Activated CD4-positive, alpha-beta T cell treated with anti-CD3 and anti-CD28 coated beads for 36 hours (primary cell): ENCODE measurements around the gene SORCS2. TPM values are rescaled to one million over a fixed set of nuclear protein-coding genes. Genes with fewer than 3 reads are reported as not detected.

Experiments
- ATAC-seq: fragments of 200-7000 bp; cut with Tn5 transposase; one replicate; pipeline ENCODE4 v1.10.0; 2021; ENCODE audit warnings: mild to moderate bottlenecking, moderate library complexity
- CTCF ChIA-PET: fragments of 350-600 bp; sonication (Branson Sonifier 250); formaldehyde crosslinking; loops from one replicate; lab custom pipeline; 2021; ENCODE audit warnings: antibody characterized with exemption; lab: Charles Lee
- POLR2A ChIA-PET: fragments of 350-600 bp; sonication (Branson Sonifier 250); formaldehyde crosslinking; loops from one replicate; lab custom pipeline; 2021; ENCODE audit warnings: antibody characterized with exemption, inconsistent platforms; lab: Charles Lee
- DNase-seq: peaks from one replicate; pipeline ENCODE4 v3.0.0-alpha.2; 2020
- H3K27ac Mint-ChIP-seq: one replicate; pipeline ENCODE4 v1.8.0; 2021; ENCODE audit warnings: mixed read lengths
- H3K27me3 Mint-ChIP-seq: one replicate; pipeline ENCODE4 v1.8.0; 2021; ENCODE audit warnings: mixed read lengths
- H3K36me3 Mint-ChIP-seq: one replicate; pipeline ENCODE4 v1.8.0; 2021; ENCODE audit warnings: low read depth, mixed read lengths
- H3K4me1 Mint-ChIP-seq: one replicate; pipeline ENCODE4 v1.8.0; 2021; ENCODE audit warnings: mixed read lengths
- H3K4me3 Mint-ChIP-seq: one replicate; pipeline ENCODE4 v1.8.0; 2021; ENCODE audit warnings: mild to moderate bottlenecking, moderate library complexity, mixed read lengths
- H3K9me3 Mint-ChIP-seq: one replicate; pipeline ENCODE4 v1.8.0; 2021; ENCODE audit warnings: low read depth, mixed read lengths
- intact Hi-C, 2 experiments: fragments of 100-400 bp; cut with DNase I in 1 of 2; cut with micrococcal nuclease in 1 of 2; formaldehyde crosslinking; loops; one replicate each; pipeline versions ENCODE4 v1.14.2 to v1.15.1; 2022 to 2024; cut with DNase I, micrococcal nuclease
- total RNA-seq, 2 experiments: library from RNA; stranded (reverse); gene quantifications; one replicate each; pipeline ENCODE4 v1.2.3, GENCODE V29; 2021

Gene SORCS2
- total RNA-seq, 2 experiments from 2014 or later, result 0.04 TPM; not detected in 1

- intact Hi-C loops, result loop anchor here (5.0 to 10.0 kb wide), 2 partner anchors 213 to 526 kb away; partner anchors contain the start of gene SORCS2 (in 1 of the 2)
- H3K27me3 Mint-ChIP-seq, result peaks cover 11% of the 10 kb centered on the region
- H3K36me3 Mint-ChIP-seq, result no peaks in the 10 kb centered on the region
- DNase-seq (no peak), ATAC-seq (no peak)
- H3K4me3 Mint-ChIP-seq, result no peak overlapping the region
- ChIA-PET POLR2A (no interaction called here), CTCF (no interaction called here)
- H3K9me3 Mint-ChIP-seq, result no peaks in the 10 kb centered on the region
- no peak overlapping the region for H3K27ac Mint-ChIP-seq
- no peaks in the 10 kb centered on the region for H3K4me1 Mint-ChIP-seq
These were observed 525.7 kb downstream of the SORCS2 start for GRCh38 chr4:7717946-7718490.

GRCh38 chr4:7719354-7720174, 527.2 kb downstream of the SORCS2 start:
- ATAC-seq (peak; percentile 82), DNase-seq (peak; percentile 82)
- Mint-ChIP-seq H3K27me3 (peaks cover 11% of the 10 kb centered on the region), H3K9me3 (no peaks in the 10 kb centered on the region), H3K27ac (no peak overlapping the region), H3K4me3 (no peak overlapping the region), H3K36me3 (no peaks in the 10 kb centered on the region), H3K4me1 (no peaks in the 10 kb centered on the region)
- POLR2A ChIA-PET, result no interaction called here
- CTCF ChIA-PET, result interaction anchor here (0.7 to 1.0 kb wide), 5 partner anchors 12 to 481 kb away, joined by 3 to 5 read pairs (median 3); no protein-coding TSS in a partner anchor
- intact Hi-C loops, result loop anchor here (1.0 to 10.0 kb wide), 3 partner anchors 215 to 527 kb away; partner anchors contain the start of gene SORCS2 (in 2 of the 2)

- no peak overlapping the region for H3K4me3 Mint-ChIP-seq
- no peaks in the 10 kb centered on the region for H3K4me1 Mint-ChIP-seq
- no peak overlapping the region for H3K27ac Mint-ChIP-seq
- CTCF ChIA-PET, result no interaction called here
- POLR2A ChIA-PET, result no interaction called here
- intact Hi-C loops, result loop anchor here in 1 of 2 experiments (1.0 kb wide), 2 partner anchors 80 to 265 kb away; no protein-coding TSS in a partner anchor
- no peaks in the 10 kb centered on the region for H3K9me3 Mint-ChIP-seq
- DNase-seq (peak; percentile 38), ATAC-seq (no peak)
- no peaks in the 10 kb centered on the region for H3K36me3 Mint-ChIP-seq
- peaks cover 8% of the 10 kb centered on the region for H3K27me3 Mint-ChIP-seq
These were observed 529.7 kb downstream of the SORCS2 start for GRCh38 chr4:7721984-7722551.

GRCh38 chr4:7722766-7723387, 530.5 kb downstream of the SORCS2 start:
- no peaks in the 10 kb centered on the region for H3K9me3 Mint-ChIP-seq
- intact Hi-C loops, result loop anchor here in 1 of 2 experiments (1.0 kb wide), 2 partner anchors 79 to 264 kb away; no protein-coding TSS in a partner anchor
- no peak overlapping the region for H3K27ac Mint-ChIP-seq
- no peaks in the 10 kb centered on the region for H3K4me1 Mint-ChIP-seq
- no peaks in the 10 kb centered on the region for H3K36me3 Mint-ChIP-seq
- CTCF ChIA-PET, result interaction anchor here (0.5 to 0.7 kb wide), 2 partner anchors 102 to 1993 kb away, joined by 3 read pairs; no protein-coding TSS in a partner anchor
- H3K4me3 Mint-ChIP-seq, result no peak overlapping the region
- peaks cover 8% of the 10 kb centered on the region for H3K27me3 Mint-ChIP-seq
- DNase-seq (no peak), ATAC-seq (no peak)
- POLR2A ChIA-PET, result no interaction called here

GRCh38 chr4:7723625-7724024, 531.3 kb downstream of the SORCS2 start:
- H3K27ac Mint-ChIP-seq, result no peak overlapping the region
- intact Hi-C loops, result no loop called here
- no peak for ATAC-seq
- ChIA-PET POLR2A (no interaction called here), CTCF (interaction anchor here (0.5 kb wide), 1 partner anchor 1994 kb away, joined by 3 read pairs; no protein-coding TSS in a partner anchor)
- no peaks in the 10 kb centered on the region for H3K4me1 Mint-ChIP-seq
- DNase-seq, result no peak
- no peaks in the 10 kb centered on the region for H3K36me3 Mint-ChIP-seq
- peaks cover 8% of the 10 kb centered on the region for H3K27me3 Mint-ChIP-seq
- no peak overlapping the region for H3K4me3 Mint-ChIP-seq
- H3K9me3 Mint-ChIP-seq, result no peaks in the 10 kb centered on the region

- Mint-ChIP-seq H3K4me1 (no peaks in the 10 kb centered on the region), H3K9me3 (no peaks in the 10 kb centered on the region), H3K36me3 (no peaks in the 10 kb centered on the region), H3K27ac (no peak overlapping the region), H3K27me3 (peaks cover 2% of the 10 kb centered on the region), H3K4me3 (no peak overlapping the region)
- intact Hi-C loops, result no loop called here
- ChIA-PET POLR2A (no interaction called here), CTCF (interaction anchor here (0.7 kb wide), 1 partner anchor 214 kb away, joined by 3 read pairs; the partner anchor contains the start of gene AFAP1)
- no peak for ATAC-seq
- DNase-seq, result no peak
These were observed 533.6 kb downstream of the SORCS2 start for GRCh38 chr4:7725951-7726350.

GRCh38 chr4:7726665-7727413, 534.5 kb downstream of the SORCS2 start:
- DNase-seq (no peak), ATAC-seq (no peak)
- no peaks in the 10 kb centered on the region for H3K36me3 Mint-ChIP-seq
- peaks cover 2% of the 10 kb centered on the region for H3K27me3 Mint-ChIP-seq
- H3K9me3 Mint-ChIP-seq, result no peaks in the 10 kb centered on the region
- H3K27ac Mint-ChIP-seq, result no peak overlapping the region
- CTCF ChIA-PET, result no interaction called here
- H3K4me3 Mint-ChIP-seq, result no peak overlapping the region
- H3K4me1 Mint-ChIP-seq, result no peaks in the 10 kb centered on the region
- POLR2A ChIA-PET, result no interaction called here
- intact Hi-C loops, result no loop called here

- Mint-ChIP-seq H3K36me3 (no peaks in the 10 kb centered on the region), H3K27ac (no peak overlapping the region), H3K27me3 (no peaks in the 10 kb centered on the region), H3K4me1 (no peaks in the 10 kb centered on the region), H3K9me3 (no peaks in the 10 kb centered on the region), H3K4me3 (no peak overlapping the region)
- ATAC-seq (no peak), DNase-seq (no peak)
- ChIA-PET POLR2A (no interaction called here), CTCF (no interaction called here)
- intact Hi-C loops, result no loop called here
These were observed 535.4 kb downstream of the SORCS2 start for GRCh38 chr4:7727749-7728148.

- ATAC-seq, result no peak
- DNase-seq, result no peak
- intact Hi-C loops, result no loop called here
- Mint-ChIP-seq H3K4me3 (no peak overlapping the region), H3K4me1 (no peaks in the 10 kb centered on the region), H3K27me3 (no peaks in the 10 kb centered on the region), H3K9me3 (no peaks in the 10 kb centered on the region), H3K27ac (no peak overlapping the region), H3K36me3 (no peaks in the 10 kb centered on the region)
- ChIA-PET POLR2A (no interaction called here), CTCF (interaction anchor here (1.3 kb wide), 1 partner anchor 11 kb away, joined by 5 read pairs; no protein-coding TSS in a partner anchor)
These were observed 539.1 kb downstream of the SORCS2 start for GRCh38 chr4:7731437-7731836.

GRCh38 chr4:7732263-7732662, 539.9 kb downstream of the SORCS2 start:
- ChIA-PET POLR2A (no interaction called here), CTCF (no interaction called here)
- Mint-ChIP-seq H3K27ac (no peak overlapping the region), H3K4me3 (no peak overlapping the region), H3K4me1 (no peaks in the 10 kb centered on the region), H3K27me3 (no peaks in the 10 kb centered on the region), H3K36me3 (no peaks in the 10 kb centered on the region), H3K9me3 (no peaks in the 10 kb centered on the region)
- no peak for DNase-seq
- ATAC-seq, result no peak
- intact Hi-C loops, result no loop called here

GRCh38 chr4:7733201-7733600, 540.9 kb downstream of the SORCS2 start:
- Mint-ChIP-seq H3K4me1 (no peaks in the 10 kb centered on the region), H3K36me3 (no peaks in the 10 kb centered on the region), H3K9me3 (no peaks in the 10 kb centered on the region), H3K27ac (no peak overlapping the region), H3K4me3 (no peak overlapping the region), H3K27me3 (no peaks in the 10 kb centered on the region)
- ChIA-PET POLR2A (no interaction called here), CTCF (no interaction called here)
- no peak for DNase-seq
- ATAC-seq, result no peak
- intact Hi-C loops, result no loop called here
